ENCODE measurements around the gene NPAS3. TPM values are rescaled to one million over a fixed set of nuclear protein-coding genes. Genes with fewer than 3 reads are reported as not detected.

Gene NPAS3
- total RNA-seq, 1 donor from 2014 or later, result 1.6 TPM

DNA sequence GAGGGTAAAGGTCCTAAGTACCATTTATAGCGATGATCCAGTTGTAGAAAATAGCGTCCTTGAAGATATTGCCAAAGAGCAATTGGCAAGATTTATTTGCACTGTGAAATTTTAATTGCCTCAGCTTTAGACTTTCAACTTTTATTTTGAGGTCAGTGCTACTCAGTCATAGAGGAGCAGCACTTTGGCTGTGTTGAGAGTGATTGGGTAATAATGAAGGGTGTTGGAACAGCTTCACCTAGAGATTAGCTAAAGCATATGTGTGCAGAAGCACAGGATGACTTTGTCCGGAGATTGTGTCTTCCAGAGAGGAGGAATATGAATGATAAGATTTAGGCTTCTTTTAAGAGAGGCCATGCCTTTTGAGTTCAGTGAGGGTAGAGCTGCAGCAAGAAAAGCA, 164.8 kb downstream of the NPAS3 start:
- Mint-ChIP-seq H3K4me1 (ENCODE audit: unreplicated experiment) (no peaks in the 10 kb centered on the region), H3K4me3 (ENCODE audit: unreplicated experiment) (no peak overlapping the region), H3K27ac (ENCODE audit: unreplicated experiment) (no peak overlapping the region), H3K27me3 (ENCODE audit: unreplicated experiment) (no peaks in the 10 kb centered on the region), H3K9me3 (ENCODE audit: unreplicated experiment) (no peaks in the 10 kb centered on the region), H3K36me3 (ENCODE audit: low read depth, unreplicated experiment) (no peaks in the 10 kb centered on the region)
- TF ChIP-seq, protein P1, sequence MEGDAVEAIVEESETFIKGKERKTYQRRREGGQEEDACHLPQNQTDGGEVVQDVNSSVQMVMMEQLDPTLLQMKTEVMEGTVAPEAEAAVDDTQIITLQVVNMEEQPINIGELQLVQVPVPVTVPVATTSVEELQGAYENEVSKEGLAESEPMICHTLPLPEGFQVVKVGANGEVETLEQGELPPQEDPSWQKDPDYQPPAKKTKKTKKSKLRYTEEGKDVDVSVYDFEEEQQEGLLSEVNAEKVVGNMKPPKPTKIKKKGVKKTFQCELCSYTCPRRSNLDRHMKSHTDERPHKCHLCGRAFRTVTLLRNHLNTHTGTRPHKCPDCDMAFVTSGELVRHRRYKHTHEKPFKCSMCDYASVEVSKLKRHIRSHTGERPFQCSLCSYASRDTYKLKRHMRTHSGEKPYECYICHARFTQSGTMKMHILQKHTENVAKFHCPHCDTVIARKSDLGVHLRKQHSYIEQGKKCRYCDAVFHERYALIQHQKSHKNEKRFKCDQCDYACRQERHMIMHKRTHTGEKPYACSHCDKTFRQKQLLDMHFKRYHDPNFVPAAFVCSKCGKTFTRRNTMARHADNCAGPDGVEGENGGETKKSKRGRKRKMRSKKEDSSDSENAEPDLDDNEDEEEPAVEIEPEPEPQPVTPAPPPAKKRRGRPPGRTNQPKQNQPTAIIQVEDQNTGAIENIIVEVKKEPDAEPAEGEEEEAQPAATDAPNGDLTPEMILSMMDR (IDR thresholded peaks at IDR 0.05; ENCODE audit: unreplicated experiment), result no peak
- no peak for DNase-seq (ENCODE audit: low spot score)

DNA sequence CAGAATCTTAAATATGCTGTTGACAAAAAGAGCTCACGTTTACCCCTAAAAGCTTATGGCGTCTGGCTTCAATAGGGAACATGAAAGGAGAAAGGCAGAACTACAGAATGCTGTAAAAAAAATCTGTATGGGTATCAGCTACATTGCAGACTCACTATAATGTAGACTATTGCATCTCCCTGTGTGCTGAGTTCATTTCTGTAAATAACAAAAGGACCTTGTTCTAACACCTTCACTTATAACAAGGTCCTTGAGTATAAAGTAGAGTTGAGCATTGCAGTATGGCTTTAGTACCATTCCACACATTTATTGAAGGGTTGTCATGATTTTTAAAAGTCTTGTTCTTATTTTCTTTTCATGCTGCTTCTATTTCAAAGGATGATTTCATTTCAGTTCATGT, 165.3 kb downstream of the NPAS3 start:
- DNase-seq (ENCODE audit: low spot score), result no peak
- TF ChIP-seq, protein P1 (IDR thresholded peaks at IDR 0.05; ENCODE audit: unreplicated experiment), result no peak
- no peak overlapping the region for H3K4me3 Mint-ChIP-seq (ENCODE audit: unreplicated experiment)
- no peaks in the 10 kb centered on the region for H3K9me3 Mint-ChIP-seq (ENCODE audit: unreplicated experiment)
- H3K36me3 Mint-ChIP-seq (ENCODE audit: low read depth, unreplicated experiment), result no peaks in the 10 kb centered on the region
- H3K27ac Mint-ChIP-seq (ENCODE audit: unreplicated experiment), result no peak overlapping the region
- no peaks in the 10 kb centered on the region for H3K27me3 Mint-ChIP-seq (ENCODE audit: unreplicated experiment)
- no peaks in the 10 kb centered on the region for H3K4me1 Mint-ChIP-seq (ENCODE audit: unreplicated experiment)

DNA sequence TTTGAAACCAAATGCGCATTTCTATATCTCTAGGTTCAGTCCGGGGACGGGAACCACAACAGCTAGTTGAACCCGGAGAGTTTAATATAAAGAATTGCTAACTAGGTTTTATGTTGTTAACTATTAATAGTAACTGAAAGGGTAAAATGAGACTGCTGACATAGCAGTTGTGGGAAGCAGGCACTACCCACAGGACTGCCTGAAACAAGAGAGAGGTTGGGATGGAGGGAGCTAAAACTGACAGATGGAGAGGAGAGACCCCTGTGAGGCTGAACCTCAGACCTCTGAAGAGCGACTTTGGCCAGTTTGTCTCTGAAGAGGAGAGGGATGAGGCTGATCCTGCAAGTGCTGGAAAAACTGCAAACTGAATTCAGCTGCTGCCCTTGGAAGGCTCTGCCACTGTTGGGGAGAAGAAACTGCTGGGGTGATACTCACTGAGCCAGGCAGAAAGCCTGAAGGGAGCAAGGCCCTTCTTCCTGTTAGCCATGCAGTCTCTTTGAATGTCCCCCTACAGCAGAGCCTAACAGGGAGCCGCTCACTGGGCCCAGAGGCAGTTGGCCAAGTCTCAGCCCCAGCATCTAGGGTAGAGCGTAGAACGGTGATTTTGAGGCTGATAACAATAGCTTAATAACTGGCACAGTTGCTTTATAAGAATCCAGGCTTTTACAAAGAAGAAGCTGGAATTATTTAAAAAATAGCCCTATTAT, 172.2 kb downstream of the NPAS3 start:
- H3K27me3 Mint-ChIP-seq (ENCODE audit: unreplicated experiment), result peaks cover 4% of the 10 kb centered on the region
- no peaks in the 10 kb centered on the region for H3K36me3 Mint-ChIP-seq (ENCODE audit: low read depth, unreplicated experiment)
- H3K4me3 Mint-ChIP-seq (ENCODE audit: unreplicated experiment), result no peak overlapping the region
- no peak overlapping the region for H3K27ac Mint-ChIP-seq (ENCODE audit: unreplicated experiment)
- peaks cover 6% of the 10 kb centered on the region for H3K4me1 Mint-ChIP-seq (ENCODE audit: unreplicated experiment)
- H3K9me3 Mint-ChIP-seq (ENCODE audit: unreplicated experiment), result no peaks in the 10 kb centered on the region
- DNase-seq (ENCODE audit: low spot score), result no peak
- TF ChIP-seq, protein P1 (IDR thresholded peaks at IDR 0.05; ENCODE audit: unreplicated experiment), result no peak

DNA sequence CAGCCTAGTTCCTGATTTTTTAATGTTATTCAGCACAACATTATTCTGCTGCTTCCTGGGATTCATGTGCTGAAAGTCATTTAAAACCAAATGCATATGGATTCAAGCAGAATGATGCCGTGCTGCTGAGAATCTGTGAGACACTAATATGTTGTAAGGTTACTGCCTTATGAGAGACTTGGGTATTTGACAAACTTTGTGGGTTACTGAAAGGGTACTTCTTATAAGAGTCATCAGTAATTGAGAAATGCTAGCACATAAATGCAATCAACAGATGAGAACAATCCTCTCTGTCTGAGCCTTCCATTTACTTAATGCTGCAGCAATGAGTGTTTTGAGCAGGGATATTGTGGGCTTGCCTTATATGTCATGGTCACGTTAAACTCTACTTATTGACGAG, 175.7 kb downstream of the NPAS3 start:
- TF ChIP-seq, protein P1 (IDR thresholded peaks at IDR 0.05; ENCODE audit: unreplicated experiment), result no peak
- Mint-ChIP-seq H3K4me3 (ENCODE audit: unreplicated experiment) (no peak overlapping the region), H3K9me3 (ENCODE audit: unreplicated experiment) (no peaks in the 10 kb centered on the region), H3K27ac (ENCODE audit: unreplicated experiment) (no peak overlapping the region), H3K36me3 (ENCODE audit: low read depth, unreplicated experiment) (no peaks in the 10 kb centered on the region), H3K27me3 (ENCODE audit: unreplicated experiment) (peaks cover 4% of the 10 kb centered on the region), H3K4me1 (ENCODE audit: unreplicated experiment) (peaks cover 6% of the 10 kb centered on the region)
- DNase-seq (ENCODE audit: low spot score), result no peak

DNA sequence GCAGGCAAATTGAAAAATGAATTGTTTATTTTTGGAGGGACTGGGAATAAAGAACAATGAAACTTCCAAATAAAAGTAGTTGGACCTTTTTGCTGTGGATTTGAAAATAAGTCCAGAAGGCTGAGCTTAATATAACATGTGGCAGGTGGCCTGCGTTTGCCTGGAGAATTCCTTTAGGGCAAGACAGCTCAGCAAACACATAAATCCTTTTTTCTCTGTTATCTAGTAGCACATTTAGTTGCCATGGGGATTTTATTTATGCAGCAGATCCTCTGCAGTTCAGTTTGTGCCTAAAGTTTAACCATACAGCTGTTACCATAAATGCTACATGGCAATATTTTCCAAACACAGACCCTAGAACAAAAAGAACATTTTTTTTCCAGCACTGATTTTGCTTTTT, 180.0 kb downstream of the NPAS3 start:
- peaks cover 6% of the 10 kb centered on the region for H3K4me1 Mint-ChIP-seq (ENCODE audit: unreplicated experiment)
- no peak overlapping the region for H3K4me3 Mint-ChIP-seq (ENCODE audit: unreplicated experiment)
- DNase-seq (ENCODE audit: low spot score), result no peak
- no peaks in the 10 kb centered on the region for H3K9me3 Mint-ChIP-seq (ENCODE audit: unreplicated experiment)
- no peak overlapping the region for H3K27ac Mint-ChIP-seq (ENCODE audit: unreplicated experiment)
- TF ChIP-seq, protein P1 (IDR thresholded peaks at IDR 0.05; ENCODE audit: unreplicated experiment), result no peak
- no peaks in the 10 kb centered on the region for H3K27me3 Mint-ChIP-seq (ENCODE audit: unreplicated experiment)
- no peaks in the 10 kb centered on the region for H3K36me3 Mint-ChIP-seq (ENCODE audit: low read depth, unreplicated experiment)
